ENCODE results near the gene CHRM4. TPM values are rescaled to one million over a fixed set of nuclear protein-coding genes. Genes with fewer than 3 reads are reported as not detected.

Gene CHRM4
- 0.57 to 0.79 TPM (median 0.61 TPM) in 5 replicates for total RNA-seq (2022; extraction: Qiagen RNA extraction)

GRCh38 chr11:46391578-46392420 lies at the start of gene CHRM4:
Gene CHRM4 (minus strand): TSS chr11:46391776. CDS start chr11:46386557, 5,219 bp downstream.

GRCh38 chr11:46381048-46381818 lies 10.3 kb downstream of the CHRM4 start, which contains the start of gene MDK:
Gene MDK (plus strand): TSS chr11:46381669. CDS start chr11:46382058, 389 bp downstream.

GRCh38 chr11:46346886-46347636 lies 44.5 kb downstream of the CHRM4 start, which contains the start of gene DGKZ:
Gene DGKZ (plus strand): TSS chr11:46347463. CDS start chr11:46347660, 197 bp downstream.

Other genes with a start within 250 kb of the CHRM4 start
- 4.4 to 5.8 TPM (median 5.4 TPM) in 5 replicates for gene CREB3L1, start 114.1 kb downstream of the CHRM4 start, total RNA-seq (2022; extraction: Qiagen RNA extraction)
- gene DGKZ, start 44.3 kb downstream of the CHRM4 start, total RNA-seq (2022; extraction: Qiagen RNA extraction) = 35.5 to 54.2 TPM (median 52.4 TPM) in 5 replicates
- gene MDK, start 10.1 kb downstream of the CHRM4 start, total RNA-seq (2022; extraction: Qiagen RNA extraction) = 17.2 to 22.1 TPM (median 20.5 TPM) in 5 replicates
- gene AMBRA1, start 202.2 kb upstream of the CHRM4 start, total RNA-seq (2022; extraction: Qiagen RNA extraction) = 13.7 to 16.9 TPM (median 15.5 TPM) in 5 replicates
- 5.1 to 6.5 TPM (median 6.2 TPM) in 5 replicates for gene HARBI1, start 225.5 kb upstream of the CHRM4 start, total RNA-seq (2022; extraction: Qiagen RNA extraction)
- 46.8 to 59.2 TPM (median 56.1 TPM) in 5 replicates for gene ATG13, start 225.8 kb upstream of the CHRM4 start, total RNA-seq (2022; extraction: Qiagen RNA extraction)

Data from A549 treated with CORT108297 at 1 μM for 4 hours (cell line).